WERI-Rb-1 (cell line): Measurements from ENCODE around the gene PROSER3.

ENCODE experiments used
- DNase-seq: peaks from one replicate; pipeline ENCODE4 v3.0.0-alpha.2; 2020
- H3K27ac ChIP-seq: fragments of 250-450 bp; sonication (Bioruptor Pico); 2 replicates; pipeline ENCODE4 v1.5.1; 2020; ENCODE audit warnings: mild to moderate bottlenecking, moderate library complexity
- H3K27me3 ChIP-seq: fragments of 250-450 bp; sonication (Bioruptor Pico); 2 replicates; pipeline ENCODE4 v1.5.1; 2021; ENCODE audit warnings: mild to moderate bottlenecking, low read depth, moderate library complexity; ENCODE audit not compliant: insufficient read depth, severe bottlenecking
- H3K36me3 ChIP-seq: fragments of 250-450 bp; sonication (Bioruptor Pico); 2 replicates; pipeline ENCODE4 v1.5.1; 2020; ENCODE audit warnings: mild to moderate bottlenecking, moderate library complexity
- H3K4me3 ChIP-seq: 2 replicates; pipeline ENCODE4 v1.5.1; 2011; ENCODE audit warnings: low read depth, mild to moderate bottlenecking, control low read depth, low read length
- H3K9me3 ChIP-seq: fragments of 250-450 bp; sonication (Bioruptor Pico); 2 replicates; pipeline ENCODE4 v1.5.1; 2021; ENCODE audit warnings: mild to moderate bottlenecking, moderate library complexity; ENCODE audit not compliant: severe bottlenecking
- TF ChIP-seq, protein P1 (sequence below): IDR thresholded peaks from 2 replicates; pipeline ENCODE4 v1.5.1; 2011; ENCODE audit warnings: low read depth, mild to moderate bottlenecking, control low read depth, inconsistent platforms, low read length

Gene PROSER3

GRCh38 chr19:35806597-35806996 lies 48.6 kb downstream of the PROSER3 start:
- no peaks in the 10 kb centered on the region for H3K36me3 ChIP-seq
- H3K4me3 ChIP-seq: no peak overlapping the region
- H3K27me3 ChIP-seq: no peaks in the 10 kb centered on the region
- no peak overlapping the region for H3K27ac ChIP-seq
- TF ChIP-seq, protein P1, sequence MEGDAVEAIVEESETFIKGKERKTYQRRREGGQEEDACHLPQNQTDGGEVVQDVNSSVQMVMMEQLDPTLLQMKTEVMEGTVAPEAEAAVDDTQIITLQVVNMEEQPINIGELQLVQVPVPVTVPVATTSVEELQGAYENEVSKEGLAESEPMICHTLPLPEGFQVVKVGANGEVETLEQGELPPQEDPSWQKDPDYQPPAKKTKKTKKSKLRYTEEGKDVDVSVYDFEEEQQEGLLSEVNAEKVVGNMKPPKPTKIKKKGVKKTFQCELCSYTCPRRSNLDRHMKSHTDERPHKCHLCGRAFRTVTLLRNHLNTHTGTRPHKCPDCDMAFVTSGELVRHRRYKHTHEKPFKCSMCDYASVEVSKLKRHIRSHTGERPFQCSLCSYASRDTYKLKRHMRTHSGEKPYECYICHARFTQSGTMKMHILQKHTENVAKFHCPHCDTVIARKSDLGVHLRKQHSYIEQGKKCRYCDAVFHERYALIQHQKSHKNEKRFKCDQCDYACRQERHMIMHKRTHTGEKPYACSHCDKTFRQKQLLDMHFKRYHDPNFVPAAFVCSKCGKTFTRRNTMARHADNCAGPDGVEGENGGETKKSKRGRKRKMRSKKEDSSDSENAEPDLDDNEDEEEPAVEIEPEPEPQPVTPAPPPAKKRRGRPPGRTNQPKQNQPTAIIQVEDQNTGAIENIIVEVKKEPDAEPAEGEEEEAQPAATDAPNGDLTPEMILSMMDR: no peak
- no peak for DNase-seq
- no peaks in the 10 kb centered on the region for H3K9me3 ChIP-seq

GRCh38 chr19:35807633-35808032 lies 49.7 kb downstream of the PROSER3 start:
- no peak for DNase-seq
- Histone ChIP-seq H3K9me3 (no peaks in the 10 kb centered on the region), H3K27ac (no peak overlapping the region), H3K4me3 (no peak overlapping the region), H3K36me3 (no peaks in the 10 kb centered on the region), H3K27me3 (no peaks in the 10 kb centered on the region)
- TF ChIP-seq, protein P1: no peak

GRCh38 chr19:35811317-35812219 lies 53.6 kb downstream of the PROSER3 start:
- H3K36me3 ChIP-seq: no peaks in the 10 kb centered on the region
- no peaks in the 10 kb centered on the region for H3K9me3 ChIP-seq
- DNase-seq: no peak
- no peak overlapping the region for H3K4me3 ChIP-seq
- H3K27me3 ChIP-seq: no peaks in the 10 kb centered on the region
- no peak overlapping the region for H3K27ac ChIP-seq
- TF ChIP-seq, protein P1: no peak

- Histone ChIP-seq H3K27me3 (no peaks in the 10 kb centered on the region), H3K36me3 (no peaks in the 10 kb centered on the region), H3K27ac (no peak within 1 kb of the TSS), H3K4me3 (no peak within 1 kb of the TSS), H3K9me3 (no peaks in the 10 kb centered on the region)
- TF ChIP-seq, protein P1: no peak
- DNase-seq: no peak
Observed at GRCh38 chr19:35812220-35813042, 54.5 kb downstream of the PROSER3 start, which contains the start of gene PRODH2. Gene PRODH2, minus strand, starts transcription at chr19:35812845. Its CDS starts 40 bp downstream, at chr19:35812805.

- TF ChIP-seq, protein P1: no peak
- no peaks in the 10 kb centered on the region for H3K9me3 ChIP-seq
- H3K4me3 ChIP-seq: no peak overlapping the region
Observed at GRCh38 chr19:35813043-35813890, 55.3 kb downstream of the PROSER3 start.

More at GRCh38 chr19:35813043-35813890, 55.3 kb downstream of the PROSER3 start:
- no peak for DNase-seq
- H3K36me3 ChIP-seq: no peaks in the 10 kb centered on the region
- no peaks in the 10 kb centered on the region for H3K27me3 ChIP-seq
- H3K27ac ChIP-seq: no peak overlapping the region
